Measurements from ENCODE around the gene PTPN4.

DNA sequence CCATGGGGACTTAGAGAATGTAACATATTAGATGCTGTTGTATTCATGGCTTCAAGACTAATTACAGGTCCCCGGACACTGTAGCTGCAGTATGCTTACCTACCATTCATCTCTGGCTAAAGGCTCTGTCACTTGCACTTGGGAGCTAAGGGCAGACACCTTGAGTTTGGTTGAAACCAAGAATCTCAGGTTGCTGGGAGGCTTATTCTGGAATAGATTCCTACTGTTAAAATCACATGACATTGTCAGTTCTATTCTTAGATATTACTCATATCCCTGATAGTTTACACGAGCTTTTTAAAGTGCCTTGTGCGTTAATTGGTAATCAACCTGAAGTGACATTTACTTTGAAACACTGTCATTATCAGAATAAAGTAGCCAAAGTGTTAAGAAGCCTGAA, 180.2 kb downstream of the PTPN4 start:
- TF ChIP-seq, protein P1, sequence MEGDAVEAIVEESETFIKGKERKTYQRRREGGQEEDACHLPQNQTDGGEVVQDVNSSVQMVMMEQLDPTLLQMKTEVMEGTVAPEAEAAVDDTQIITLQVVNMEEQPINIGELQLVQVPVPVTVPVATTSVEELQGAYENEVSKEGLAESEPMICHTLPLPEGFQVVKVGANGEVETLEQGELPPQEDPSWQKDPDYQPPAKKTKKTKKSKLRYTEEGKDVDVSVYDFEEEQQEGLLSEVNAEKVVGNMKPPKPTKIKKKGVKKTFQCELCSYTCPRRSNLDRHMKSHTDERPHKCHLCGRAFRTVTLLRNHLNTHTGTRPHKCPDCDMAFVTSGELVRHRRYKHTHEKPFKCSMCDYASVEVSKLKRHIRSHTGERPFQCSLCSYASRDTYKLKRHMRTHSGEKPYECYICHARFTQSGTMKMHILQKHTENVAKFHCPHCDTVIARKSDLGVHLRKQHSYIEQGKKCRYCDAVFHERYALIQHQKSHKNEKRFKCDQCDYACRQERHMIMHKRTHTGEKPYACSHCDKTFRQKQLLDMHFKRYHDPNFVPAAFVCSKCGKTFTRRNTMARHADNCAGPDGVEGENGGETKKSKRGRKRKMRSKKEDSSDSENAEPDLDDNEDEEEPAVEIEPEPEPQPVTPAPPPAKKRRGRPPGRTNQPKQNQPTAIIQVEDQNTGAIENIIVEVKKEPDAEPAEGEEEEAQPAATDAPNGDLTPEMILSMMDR (conservative IDR thresholded peaks at IDR 0.05; ENCODE audit: low read length): no peak
- no peak for TF ChIP-seq EZH2phosphoT487 (IDR thresholded peaks at IDR 0.05; ENCODE audit: borderline replicate concordance)

All from Loucy (cell line).